NT2/D1 (cell line): ENCODE results near the gene HPCAL1.

Source experiments
- SUZ12 ChIP-seq: IDR thresholded peaks from 2 replicates; pipeline ENCODE4 v1.6.1; 2011; ENCODE audit not compliant: insufficient read length, insufficient read depth; ENCODE audit errors: extremely low read depth
- YY1 ChIP-seq: IDR thresholded peaks from 2 replicates; pipeline ENCODE4 v1.6.1; 2011; ENCODE audit not compliant: insufficient read length, insufficient read depth
- ZNF274 ChIP-seq: IDR thresholded peaks from 2 replicates; pipeline ENCODE4 v1.6.1; 2011; ENCODE audit warnings: mild to moderate bottlenecking, low read depth, low read length

DNA sequence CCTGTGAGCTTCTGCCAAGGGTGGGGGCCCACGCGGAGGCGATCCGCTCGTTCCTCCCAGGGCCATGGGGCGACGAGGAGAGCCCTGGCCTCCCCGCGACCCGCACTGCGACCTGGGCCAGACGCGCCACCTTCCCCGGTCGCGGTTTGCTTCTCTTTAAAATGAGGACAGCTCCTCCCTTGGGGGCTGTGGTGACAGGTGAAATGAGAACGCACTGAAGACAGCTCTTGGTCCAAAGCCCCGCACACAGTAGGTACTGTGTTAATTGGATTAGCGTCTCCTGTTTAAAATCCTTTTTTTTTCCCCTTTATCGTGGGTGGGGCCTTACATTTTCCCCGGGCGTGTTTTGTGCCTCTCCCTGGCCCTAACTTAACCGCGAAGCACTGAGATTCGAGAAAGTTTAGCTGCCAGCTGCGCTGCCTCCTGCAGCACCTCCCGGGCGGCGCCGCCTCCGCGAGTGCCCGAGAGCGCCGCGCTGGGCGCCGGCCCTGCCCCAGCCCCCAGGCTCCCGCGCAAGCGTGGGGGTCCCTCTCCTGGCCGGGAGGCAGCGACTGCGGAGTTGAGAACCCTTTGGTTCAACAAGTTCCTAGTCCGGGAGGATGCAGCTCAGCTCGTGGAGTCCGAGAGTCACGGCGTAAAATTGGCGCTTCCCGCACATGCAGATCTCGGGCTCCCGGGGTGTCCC, 1.1 kb downstream of the HPCAL1 start:
- TF ChIP-seq ZNF274: no peak
- TF ChIP-seq YY1: no peak
- TF ChIP-seq SUZ12: peak; percentile 53
